NB4 (cell line): ENCODE data around the gene SPNS3.

Experiments
- DNase-seq: peaks from one replicate; pipeline ENCODE4 v3.0.0; 2010; ENCODE audit warnings: low read depth
- H3K4me3 ChIP-seq: one replicate; pipeline ENCODE4 v1.5.1; 2011; ENCODE audit warnings: mild to moderate bottlenecking, low read depth, low read length, moderate library complexity
- MYC ChIP-seq: IDR thresholded peaks from 2 replicates; pipeline ENCODE4 v1.6.1; 2011; ENCODE audit warnings: low read depth, low read length
- POLR2A ChIP-seq: IDR thresholded peaks from 2 replicates; pipeline ENCODE4 v1.6.1; 2011; ENCODE audit warnings: mild to moderate bottlenecking; ENCODE audit not compliant: insufficient read length; ENCODE audit errors: extremely low read depth
- TF ChIP-seq, protein P1 (sequence below): IDR thresholded peaks from one replicate; pipeline ENCODE4 v1.5.1; 2012; ENCODE audit warnings: low read depth, low read length
- TF ChIP-seq, protein P2 (sequence below): IDR thresholded peaks from 2 replicates; pipeline ENCODE4 v1.6.1; 2011; ENCODE audit warnings: low read depth, low read length

The SPNS3 gene

DNA sequence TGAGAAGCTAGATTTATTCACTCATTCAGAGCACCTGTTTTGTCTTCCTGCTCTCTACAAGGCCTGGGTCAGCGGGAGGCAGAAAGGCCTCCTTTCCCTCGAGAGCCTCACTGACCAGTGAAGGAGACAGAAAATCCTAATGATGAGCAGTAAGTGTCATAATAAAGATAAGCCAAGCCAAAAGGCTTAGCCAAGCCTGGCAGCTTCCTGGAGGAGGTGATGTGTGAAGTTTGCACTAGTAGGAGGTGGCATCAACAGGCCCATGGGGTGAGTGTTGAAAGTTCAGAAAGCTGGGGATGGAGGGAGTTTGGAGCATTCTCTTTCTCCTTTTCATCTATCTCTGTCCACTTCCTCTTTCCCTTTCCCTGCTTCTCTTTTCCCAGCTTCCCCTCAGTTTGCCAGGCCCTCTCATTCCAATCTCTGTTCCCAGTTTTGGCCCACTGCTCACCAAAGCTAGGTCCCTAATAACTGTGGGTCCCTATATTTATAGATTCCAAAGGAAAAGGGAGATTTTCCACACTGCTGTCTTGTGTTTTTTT is 16.5 kb upstream of the SPNS3 start:
- TF ChIP-seq, protein P1, sequence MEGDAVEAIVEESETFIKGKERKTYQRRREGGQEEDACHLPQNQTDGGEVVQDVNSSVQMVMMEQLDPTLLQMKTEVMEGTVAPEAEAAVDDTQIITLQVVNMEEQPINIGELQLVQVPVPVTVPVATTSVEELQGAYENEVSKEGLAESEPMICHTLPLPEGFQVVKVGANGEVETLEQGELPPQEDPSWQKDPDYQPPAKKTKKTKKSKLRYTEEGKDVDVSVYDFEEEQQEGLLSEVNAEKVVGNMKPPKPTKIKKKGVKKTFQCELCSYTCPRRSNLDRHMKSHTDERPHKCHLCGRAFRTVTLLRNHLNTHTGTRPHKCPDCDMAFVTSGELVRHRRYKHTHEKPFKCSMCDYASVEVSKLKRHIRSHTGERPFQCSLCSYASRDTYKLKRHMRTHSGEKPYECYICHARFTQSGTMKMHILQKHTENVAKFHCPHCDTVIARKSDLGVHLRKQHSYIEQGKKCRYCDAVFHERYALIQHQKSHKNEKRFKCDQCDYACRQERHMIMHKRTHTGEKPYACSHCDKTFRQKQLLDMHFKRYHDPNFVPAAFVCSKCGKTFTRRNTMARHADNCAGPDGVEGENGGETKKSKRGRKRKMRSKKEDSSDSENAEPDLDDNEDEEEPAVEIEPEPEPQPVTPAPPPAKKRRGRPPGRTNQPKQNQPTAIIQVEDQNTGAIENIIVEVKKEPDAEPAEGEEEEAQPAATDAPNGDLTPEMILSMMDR: no peak
- TF ChIP-seq, protein P2, sequence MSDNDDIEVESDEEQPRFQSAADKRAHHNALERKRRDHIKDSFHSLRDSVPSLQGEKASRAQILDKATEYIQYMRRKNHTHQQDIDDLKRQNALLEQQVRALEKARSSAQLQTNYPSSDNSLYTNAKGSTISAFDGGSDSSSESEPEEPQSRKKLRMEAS: no peak
- no peak for TF ChIP-seq POLR2A
- TF ChIP-seq MYC: no peak
- no peak overlapping the region for H3K4me3 ChIP-seq
- no peak for DNase-seq

DNA sequence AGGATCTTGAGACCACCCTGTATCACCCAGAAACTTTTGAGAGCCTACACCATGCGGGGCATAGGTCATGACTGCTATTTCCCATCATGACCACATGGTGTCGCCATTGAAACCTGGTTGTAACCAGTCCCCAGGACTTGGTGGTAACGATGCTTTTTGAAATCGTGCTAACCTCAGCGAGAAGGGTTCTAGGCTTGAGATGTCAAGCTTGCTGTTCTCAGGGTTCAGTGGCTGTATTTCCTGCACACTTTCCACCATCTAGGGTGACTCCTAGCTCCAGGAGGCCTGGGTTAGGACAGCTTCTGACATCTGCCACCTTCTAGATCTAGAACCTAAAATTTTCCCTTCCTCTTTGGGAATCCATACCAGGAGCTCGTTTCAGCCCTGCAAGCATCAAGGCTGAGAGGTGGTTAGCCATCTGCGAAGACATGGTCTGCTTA is 13.0 kb upstream of the SPNS3 start:
- TF ChIP-seq, protein P2: peak; percentile 84
- TF ChIP-seq POLR2A (no peak), MYC (no peak)
- TF ChIP-seq, protein P1: peak; percentile 67
- no peak overlapping the region for H3K4me3 ChIP-seq
- DNase-seq: peak; percentile 84

DNA sequence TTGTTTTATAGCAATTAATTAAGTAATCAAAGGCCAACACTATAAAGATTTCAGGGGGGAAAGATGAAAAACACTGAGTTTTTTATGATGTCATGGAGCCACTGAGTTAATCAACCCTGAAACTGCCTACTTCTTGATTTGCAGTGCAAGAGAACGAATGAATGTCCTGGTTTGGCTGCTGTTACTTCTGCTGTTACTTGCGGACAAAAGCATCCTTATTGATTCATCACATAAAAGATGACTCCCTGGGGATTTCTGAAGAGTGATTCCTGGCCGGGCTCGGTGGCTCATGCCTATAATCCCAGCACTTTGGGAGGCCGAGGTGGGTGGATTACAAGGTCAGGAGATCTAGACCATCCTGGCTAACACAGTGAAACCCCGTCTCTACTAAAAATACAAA is 10.9 kb upstream of the SPNS3 start:
- H3K4me3 ChIP-seq: no peak overlapping the region
- TF ChIP-seq POLR2A: no peak
- TF ChIP-seq, protein P2: no peak
- TF ChIP-seq MYC: no peak
- TF ChIP-seq, protein P1: no peak
- no peak for DNase-seq

DNA sequence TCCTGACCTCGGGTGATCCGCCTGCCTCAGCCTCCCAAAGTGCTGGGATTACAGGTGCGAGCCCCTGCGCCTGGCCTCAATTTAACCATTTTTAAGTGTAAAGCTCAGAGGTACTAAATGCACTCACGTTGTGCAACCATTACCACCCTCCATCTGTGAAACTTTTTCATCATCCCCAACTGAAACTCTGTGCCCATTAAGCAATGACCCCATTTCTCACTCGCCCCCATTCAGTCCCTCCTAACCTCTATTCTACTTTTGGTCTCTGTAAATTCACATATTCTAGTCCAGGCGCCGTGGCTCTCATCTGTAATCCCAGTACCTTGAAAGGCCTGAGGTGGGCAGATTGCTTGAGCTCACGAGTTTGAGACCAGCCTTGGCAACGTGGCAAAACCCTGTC is 8.3 kb upstream of the SPNS3 start:
- TF ChIP-seq, protein P2: no peak
- no peak for TF ChIP-seq POLR2A
- no peak overlapping the region for H3K4me3 ChIP-seq
- DNase-seq: peak; percentile 72

DNA sequence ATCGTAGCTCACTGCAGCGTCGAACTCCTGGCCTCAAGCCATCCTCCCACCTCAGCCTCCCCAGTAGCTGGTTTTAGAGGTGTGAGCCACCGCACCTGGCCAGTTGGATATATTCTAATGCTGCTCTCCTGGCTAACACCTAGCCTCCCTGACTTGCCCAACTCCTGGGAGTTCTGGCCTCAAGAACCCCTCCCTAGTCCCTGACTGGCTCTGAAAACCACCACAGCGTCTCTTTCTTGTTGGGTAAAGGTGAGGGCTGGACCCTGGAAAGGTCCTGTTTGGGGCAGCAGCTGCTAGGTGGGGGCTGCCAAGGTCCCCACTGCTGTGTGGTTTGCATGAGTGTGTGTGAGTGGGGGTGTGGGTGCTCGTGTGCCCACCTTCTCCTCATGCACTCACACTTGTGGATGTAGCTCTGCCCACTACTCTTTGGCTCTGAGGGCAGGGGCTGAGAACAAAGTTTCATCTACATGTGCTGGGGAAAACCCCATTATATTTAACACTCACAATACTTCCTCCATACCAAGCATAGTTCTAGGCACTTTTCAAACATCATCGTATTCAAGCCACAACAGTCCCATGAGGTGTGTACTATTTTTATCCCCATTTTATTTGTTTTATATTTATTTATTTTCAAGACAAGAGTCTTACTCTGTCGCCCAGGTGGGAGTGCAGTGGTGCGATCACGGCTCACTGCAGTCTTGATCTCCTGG is 7.1 kb upstream of the SPNS3 start:
- no peak for DNase-seq
- H3K4me3 ChIP-seq: no peak overlapping the region
- TF ChIP-seq, protein P1: no peak
- TF ChIP-seq POLR2A: no peak
- TF ChIP-seq, protein P2: no peak
- no peak for TF ChIP-seq MYC

DNA sequence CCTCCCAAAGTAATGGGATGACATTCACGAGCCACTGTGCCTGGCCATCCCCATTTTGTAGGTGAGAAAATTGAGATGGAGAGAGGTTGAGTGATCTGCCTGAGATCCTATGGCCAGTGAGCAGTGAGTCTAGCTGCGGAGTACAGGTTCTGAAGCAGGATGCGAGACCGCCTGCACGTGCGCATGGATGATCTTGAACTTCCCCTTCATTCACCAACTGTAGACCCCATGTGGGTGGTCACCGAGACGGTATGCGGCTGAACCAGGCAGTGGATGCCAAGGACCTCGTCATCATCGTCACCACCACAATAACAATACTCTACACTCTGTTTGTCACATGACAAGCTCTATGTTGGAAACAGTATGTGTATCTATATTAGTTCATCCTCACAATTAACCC is 6.2 kb upstream of the SPNS3 start:
- DNase-seq: no peak
- TF ChIP-seq POLR2A (no peak), MYC (no peak)
- TF ChIP-seq, protein P1: no peak
- TF ChIP-seq, protein P2: no peak
- H3K4me3 ChIP-seq: no peak overlapping the region
